ENCODE data around the gene GRID1. TPM values are rescaled to one million over a fixed set of nuclear protein-coding genes. Genes with fewer than 3 reads are reported as not detected.
"Not testable (repeated sequence)": the region's sequence is repeated elsewhere in the genome, so short reads cannot be mapped to it uniquely, and the experiment has no call there.

The GRID1 gene
- total and polyA plus RNA-seq, 2 experiments from 2014 or later = not detected

DNA sequence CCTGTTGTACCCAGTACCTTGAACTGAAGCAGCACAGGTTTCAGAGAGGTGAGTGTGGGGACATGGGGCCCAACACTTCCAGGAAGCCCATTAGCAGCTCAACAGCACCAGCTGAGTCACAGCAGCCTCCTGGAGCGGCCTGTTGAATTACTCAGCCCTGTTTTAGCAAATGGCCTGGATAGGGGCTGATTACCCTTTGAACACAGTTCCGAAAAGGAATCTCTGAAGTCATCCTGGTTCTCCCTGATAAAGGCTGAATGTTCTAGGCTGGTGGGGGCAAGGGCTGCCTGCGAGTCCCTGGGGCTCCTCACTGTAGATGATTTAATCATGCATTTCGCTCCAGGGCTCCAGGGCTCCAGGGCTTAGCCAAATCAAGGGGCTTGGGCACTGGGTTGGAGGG lies 287.5 kb downstream of the GRID1 start:
- Histone ChIP-seq H3K9ac (no peak overlapping the region), H3K36me3 (ENCODE audit: low read depth) (no peaks in the 10 kb centered on the region), H3K4me3 (no peak overlapping the region), H2AFZ (no peak overlapping the region), H3K79me2 (ENCODE audit: insufficient read depth) (no peaks in the 10 kb centered on the region), H4K20me1 (ENCODE audit: insufficient read depth) (no peaks in the 10 kb centered on the region), H3K27me3 (replicated peaks; ENCODE audit: insufficient read depth) (no peaks in the 10 kb centered on the region), H3K27ac (no peak overlapping the region), H3K9me2 (ENCODE audit: insufficient read depth) (no peaks in the 10 kb centered on the region), H3K9me3 (ENCODE audit: low read depth) (no peaks in the 10 kb centered on the region), H3F3A (ENCODE audit: insufficient read depth) (no peaks in the 10 kb centered on the region), H3K4me1 (ENCODE audit: insufficient read depth) (no peaks in the 10 kb centered on the region), H3K4me2 (ENCODE audit: unreplicated experiment) (no peak overlapping the region)
- no peak for TF ChIP-seq EZH2phosphoT487 (IDR thresholded peaks at IDR 0.05; ENCODE audit: insufficient read depth, low read depth)
- no peak for TF ChIP-seq EZH2 (IDR thresholded peaks at IDR 0.05; ENCODE audit: insufficient read depth, poor library complexity, severe bottlenecking)
- in situ Hi-C loops (cut with MboI) = no loop called here
- WGBS, 2 experiments (ENCODE audit: low coverage in 1 of 2, low lambda C conversion rate in 2 of 2, missing lambda C conversion rate in 2 of 2) = 21 to 36% methylated on average over 4 of the region's 4 CpGs
- peak; percentile 1 for DNase-seq

DNA sequence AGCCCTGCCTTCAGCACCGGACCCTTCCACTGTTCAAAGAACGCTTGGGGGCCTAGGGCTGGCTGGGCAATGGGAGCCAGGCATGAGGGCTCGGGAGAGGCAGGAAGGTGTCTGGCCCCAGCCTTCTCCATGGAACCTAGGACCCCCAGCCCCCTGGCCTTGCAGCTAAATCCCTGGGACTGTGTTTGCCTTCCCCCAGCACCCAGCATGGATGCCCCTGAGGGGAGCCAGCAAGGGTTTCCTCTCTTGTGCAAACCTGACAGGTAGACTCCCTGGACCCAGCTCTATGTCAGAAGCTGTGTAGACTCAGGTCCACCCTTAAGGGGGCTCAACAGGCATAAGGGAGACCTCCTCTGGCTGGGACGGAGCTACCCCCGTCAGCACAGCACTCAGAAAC lies 288.0 kb downstream of the GRID1 start:
- H3K79me2 ChIP-seq (ENCODE audit: insufficient read depth) = no peaks in the 10 kb centered on the region
- no peak overlapping the region for H3K27ac ChIP-seq
- H3K4me2 ChIP-seq (ENCODE audit: unreplicated experiment) = no peak overlapping the region
- H3F3A ChIP-seq (ENCODE audit: insufficient read depth) = no peaks in the 10 kb centered on the region
- no peak for DNase-seq
- no peak for TF ChIP-seq EZH2phosphoT487 (IDR thresholded peaks at IDR 0.05; ENCODE audit: insufficient read depth, low read depth)
- TF ChIP-seq EZH2 (IDR thresholded peaks at IDR 0.05; ENCODE audit: insufficient read depth, poor library complexity, severe bottlenecking) = no peak
- H3K9me2 ChIP-seq (ENCODE audit: insufficient read depth) = no peaks in the 10 kb centered on the region
- no peak overlapping the region for H2AFZ ChIP-seq
- no peaks in the 10 kb centered on the region for H3K36me3 ChIP-seq (ENCODE audit: low read depth)
- no peaks in the 10 kb centered on the region for H4K20me1 ChIP-seq (ENCODE audit: insufficient read depth)
- no peaks in the 10 kb centered on the region for H3K27me3 ChIP-seq (replicated peaks; ENCODE audit: insufficient read depth)
- in situ Hi-C loops (cut with MboI) = no loop called here
- no peaks in the 10 kb centered on the region for H3K9me3 ChIP-seq (ENCODE audit: low read depth)
- no peak overlapping the region for H3K4me3 ChIP-seq
- WGBS, 2 experiments (ENCODE audit: low coverage in 1 of 2, low lambda C conversion rate in 2 of 2, missing lambda C conversion rate in 2 of 2) = 23 to 28% methylated on average over 5 of the region's 5 CpGs
- no peak overlapping the region for H3K9ac ChIP-seq
- no peaks in the 10 kb centered on the region for H3K4me1 ChIP-seq (ENCODE audit: insufficient read depth)

DNA sequence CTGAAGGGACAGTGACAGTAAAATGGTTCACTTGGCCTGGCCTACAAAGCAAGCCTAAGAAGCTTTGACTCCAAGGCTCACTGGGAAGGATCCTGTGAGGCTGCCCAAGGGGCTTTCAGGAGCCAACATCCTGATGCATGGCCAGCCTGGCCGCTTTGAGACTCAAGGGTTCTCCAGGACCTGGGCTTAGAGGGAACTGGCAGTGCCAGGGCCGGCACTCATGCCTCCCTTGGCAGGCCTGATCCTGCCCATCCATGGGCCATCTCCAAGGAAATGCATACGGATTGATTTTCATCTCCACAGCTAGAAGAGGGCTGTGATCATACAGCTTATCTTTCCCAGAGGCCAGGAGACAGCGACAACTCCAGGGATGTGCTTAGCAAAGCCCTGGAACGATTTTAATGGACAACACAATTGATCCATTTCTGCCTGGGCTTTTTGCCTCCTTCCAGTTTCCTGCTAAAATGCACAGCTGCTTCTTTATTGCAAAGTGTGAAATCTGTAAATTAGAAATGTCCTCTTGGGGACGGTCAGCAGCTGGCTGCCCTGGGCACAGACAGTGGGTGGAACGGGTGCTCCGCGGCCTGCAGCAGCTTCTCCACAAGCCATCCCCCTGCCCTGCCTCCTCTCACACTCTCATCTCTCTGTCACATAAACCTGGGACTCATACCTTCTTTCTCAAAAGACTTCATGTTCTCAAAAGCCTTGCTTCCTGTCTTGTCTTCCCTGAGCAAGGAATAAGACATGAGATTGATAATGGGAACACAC lies 288.5 kb downstream of the GRID1 start:
- no peaks in the 10 kb centered on the region for H3K9me2 ChIP-seq (ENCODE audit: insufficient read depth)
- H3K27me3 ChIP-seq (replicated peaks; ENCODE audit: insufficient read depth) = no peaks in the 10 kb centered on the region
- H3K4me1 ChIP-seq (ENCODE audit: insufficient read depth) = no peaks in the 10 kb centered on the region
- H2AFZ ChIP-seq = no peak overlapping the region
- no peaks in the 10 kb centered on the region for H3K9me3 ChIP-seq (ENCODE audit: low read depth)
- H3K79me2 ChIP-seq (ENCODE audit: insufficient read depth) = no peaks in the 10 kb centered on the region
- H3K9ac ChIP-seq = no peak overlapping the region
- no peak for DNase-seq
- H3K36me3 ChIP-seq (ENCODE audit: low read depth) = no peaks in the 10 kb centered on the region
- WGBS, 2 experiments (ENCODE audit: low coverage in 1 of 2, low lambda C conversion rate in 2 of 2, missing lambda C conversion rate in 2 of 2) = 44 to 45% methylated on average over 9 of the region's 9 CpGs
- H3F3A ChIP-seq (ENCODE audit: insufficient read depth) = no peaks in the 10 kb centered on the region
- no peaks in the 10 kb centered on the region for H4K20me1 ChIP-seq (ENCODE audit: insufficient read depth)
- no peak overlapping the region for H3K27ac ChIP-seq
- H3K4me3 ChIP-seq = no peak overlapping the region
- TF ChIP-seq EZH2phosphoT487 (IDR thresholded peaks at IDR 0.05; ENCODE audit: insufficient read depth, low read depth) = no peak
- TF ChIP-seq EZH2 (IDR thresholded peaks at IDR 0.05; ENCODE audit: insufficient read depth, poor library complexity, severe bottlenecking) = no peak
- in situ Hi-C loops (cut with MboI) = no loop called here
- H3K4me2 ChIP-seq (ENCODE audit: unreplicated experiment) = no peak overlapping the region

DNA sequence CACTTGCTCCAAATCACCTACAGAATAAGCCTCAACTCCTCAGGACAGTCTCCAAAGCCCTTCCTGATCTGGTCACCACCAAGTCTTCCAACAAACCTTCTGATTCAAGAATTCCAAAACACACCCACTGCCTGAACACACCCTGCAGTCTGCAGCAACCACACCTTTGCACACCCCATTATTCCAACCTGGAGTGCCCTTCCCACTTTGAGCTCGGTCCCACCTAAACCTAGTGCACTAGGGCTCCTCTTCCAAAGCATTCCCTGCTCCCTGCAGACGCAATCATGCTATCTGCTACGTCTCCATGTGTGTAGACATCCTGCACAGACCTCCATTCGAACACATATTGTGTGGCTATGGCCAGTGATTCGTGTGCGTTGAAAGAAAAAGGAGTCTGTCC lies 289.3 kb downstream of the GRID1 start:
- no peaks in the 10 kb centered on the region for H3K27me3 ChIP-seq (replicated peaks; ENCODE audit: insufficient read depth)
- no peak overlapping the region for H3K4me3 ChIP-seq
- in situ Hi-C loops (cut with MboI) = no loop called here
- H3K36me3 ChIP-seq (ENCODE audit: low read depth) = no peaks in the 10 kb centered on the region
- H3K9me3 ChIP-seq (ENCODE audit: low read depth) = no peaks in the 10 kb centered on the region
- TF ChIP-seq EZH2 (IDR thresholded peaks at IDR 0.05; ENCODE audit: insufficient read depth, poor library complexity, severe bottlenecking) (no peak), EZH2phosphoT487 (IDR thresholded peaks at IDR 0.05; ENCODE audit: insufficient read depth, low read depth) (no peak)
- H3K9ac ChIP-seq = no peak overlapping the region
- no peaks in the 10 kb centered on the region for H3K4me1 ChIP-seq (ENCODE audit: insufficient read depth)
- no peak overlapping the region for H2AFZ ChIP-seq
- H3K27ac ChIP-seq = no peak overlapping the region
- no peaks in the 10 kb centered on the region for H4K20me1 ChIP-seq (ENCODE audit: insufficient read depth)
- no peak overlapping the region for H3K4me2 ChIP-seq (ENCODE audit: unreplicated experiment)
- no peaks in the 10 kb centered on the region for H3K9me2 ChIP-seq (ENCODE audit: insufficient read depth)
- WGBS, 2 experiments (ENCODE audit: low coverage in 1 of 2, low lambda C conversion rate in 2 of 2, missing lambda C conversion rate in 2 of 2) = 35 to 39% methylated on average over 6 of the region's 6 CpGs
- H3F3A ChIP-seq (ENCODE audit: insufficient read depth) = no peaks in the 10 kb centered on the region
- H3K79me2 ChIP-seq (ENCODE audit: insufficient read depth) = no peaks in the 10 kb centered on the region
- DNase-seq = no peak

DNA sequence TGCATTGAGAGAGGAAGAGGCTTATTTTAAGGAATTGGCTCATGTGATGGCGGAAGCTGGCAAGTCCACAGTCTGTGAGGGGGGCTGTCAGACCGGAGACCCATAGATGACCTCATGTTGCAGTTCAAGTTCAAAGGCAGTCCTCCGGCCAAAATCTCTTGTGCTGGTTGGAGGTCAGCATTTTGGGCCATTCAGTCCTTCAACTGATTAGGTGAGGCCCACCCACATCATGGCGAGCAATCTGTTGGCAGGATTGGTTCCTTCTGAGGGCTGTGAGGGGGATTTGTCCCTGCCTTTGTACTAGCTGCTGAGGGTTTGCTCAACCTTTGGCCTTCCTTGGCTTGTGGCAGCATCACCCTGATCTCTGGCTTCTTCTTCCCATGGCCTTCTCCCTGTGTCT lies 290.1 kb downstream of the GRID1 start:
- in situ Hi-C loops (cut with MboI); H3K27ac ChIP-seq; H3K27me3 ChIP-seq (replicated peaks; ENCODE audit: insufficient read depth); H2AFZ ChIP-seq; H3K79me2 ChIP-seq (ENCODE audit: insufficient read depth); H3K36me3 ChIP-seq (ENCODE audit: low read depth); H3K4me2 ChIP-seq (ENCODE audit: unreplicated experiment); H3K4me3 ChIP-seq; H3K9ac ChIP-seq; H3K9me3 ChIP-seq (ENCODE audit: low read depth); H3K9me2 ChIP-seq (ENCODE audit: insufficient read depth); H3K4me1 ChIP-seq (ENCODE audit: insufficient read depth); H3F3A ChIP-seq (ENCODE audit: insufficient read depth); H4K20me1 ChIP-seq (ENCODE audit: insufficient read depth); DNase-seq: not testable (repeated sequence)
- 53 to 56% methylated on average over 4 of the region's 4 CpGs for WGBS, 2 experiments (ENCODE audit: low coverage in 1 of 2, low lambda C conversion rate in 2 of 2, missing lambda C conversion rate in 2 of 2)
